HG03342 (cell line): ENCODE results near the gene GLA.

Experiments
- ATAC-seq: cut with Tn5 transposase; IDR thresholded peaks from one replicate; pipeline ENCODE4 v1.9.1; 2021; ENCODE audit warnings: mild to moderate bottlenecking, moderate library complexity; ENCODE audit not compliant: unreplicated experiment

GLA gene

GRCh38 chrX:101407748-101408531 lies at the start of gene GLA, which contains the start of gene HNRNPH2:
GLA (minus strand) TSS chrX:101407925; CDS start chrX:101407903, 22 bp downstream.
HNRNPH2 (plus strand) TSS chrX:101408222; CDS start chrX:101411989, 3,767 bp downstream.
- peak; percentile 92 for ATAC-seq

- no peak for ATAC-seq
Observed at GRCh38 chrX:101452056-101452455, 44.3 kb upstream of the GLA start.

- ATAC-seq: no peak
Observed at GRCh38 chrX:101450961-101451360, 43.2 kb upstream of the GLA start.

GRCh38 chrX:101450085-101450484 lies 42.4 kb upstream of the GLA start:
- ATAC-seq: no peak

GRCh38 chrX:101449279-101449678 lies 41.6 kb upstream of the GLA start:
- ATAC-seq: no peak

- ATAC-seq: no peak
Observed at GRCh38 chrX:101442085-101442484, 34.4 kb upstream of the GLA start.

- ATAC-seq: peak; percentile 94
Observed at GRCh38 chrX:101430457-101431078, 22.8 kb upstream of the GLA start.

GRCh38 chrX:101429934-101430333 lies 22.2 kb upstream of the GLA start:
- ATAC-seq: peak; percentile 20

GRCh38 chrX:101427954-101428353 lies 20.2 kb upstream of the GLA start:
- ATAC-seq: no peak

GRCh38 chrX:101419489-101419888 lies 11.8 kb upstream of the GLA start:
- ATAC-seq: no peak

GRCh38 chrX:101417981-101418841 lies 10.5 kb upstream of the GLA start:
- peak; percentile 40 for ATAC-seq

- ATAC-seq: no peak
Observed at GRCh38 chrX:101417190-101417589, 9.5 kb upstream of the GLA start.

GRCh38 chrX:101416691-101417090 lies 9.0 kb upstream of the GLA start:
- ATAC-seq: no peak

GRCh38 chrX:101415180-101416145 lies 7.7 kb upstream of the GLA start:
- ATAC-seq: peak; percentile 60

GRCh38 chrX:101411984-101412383 lies 4.3 kb upstream of the GLA start:
- no peak for ATAC-seq

- ATAC-seq: no peak
Observed at GRCh38 chrX:101410461-101410860, 2.7 kb upstream of the GLA start.

- no peak for ATAC-seq
Observed at GRCh38 chrX:101409043-101409442, 1.3 kb upstream of the GLA start.

GRCh38 chrX:101408532-101408841 lies 762 bp upstream of the GLA start:
- no peak for ATAC-seq

- ATAC-seq: no peak
Observed at GRCh38 chrX:101407167-101407747, 468 bp downstream of the GLA start.

- no peak for ATAC-seq
Observed at GRCh38 chrX:101399825-101400224, 7.9 kb downstream of the GLA start.
